ACHN (cell line): ENCODE data around the gene LITAF.

Experiments
- DNase-seq: peaks from one replicate; pipeline ENCODE4 v3.0.0-alpha.2; 2015
- in situ Hi-C: cut with HindIII; loops from 2 replicates; pipeline ENCODE4 v1.10.0; 2017; ENCODE audit warnings: low sequenced_read_pairs, low pct_ligation_motif_present, low pct_unique_long_range_greater_than_20kb

LITAF gene

GRCh38 chr16:11586856-11587642 lies at the start of gene LITAF:
TSS of gene LITAF (minus strand) at chr16:11586919. CDS start at chr16:11556730, 30,189 bp downstream.
- in situ Hi-C loops = no loop called here
- peak; percentile 75 for DNase-seq

DNA sequence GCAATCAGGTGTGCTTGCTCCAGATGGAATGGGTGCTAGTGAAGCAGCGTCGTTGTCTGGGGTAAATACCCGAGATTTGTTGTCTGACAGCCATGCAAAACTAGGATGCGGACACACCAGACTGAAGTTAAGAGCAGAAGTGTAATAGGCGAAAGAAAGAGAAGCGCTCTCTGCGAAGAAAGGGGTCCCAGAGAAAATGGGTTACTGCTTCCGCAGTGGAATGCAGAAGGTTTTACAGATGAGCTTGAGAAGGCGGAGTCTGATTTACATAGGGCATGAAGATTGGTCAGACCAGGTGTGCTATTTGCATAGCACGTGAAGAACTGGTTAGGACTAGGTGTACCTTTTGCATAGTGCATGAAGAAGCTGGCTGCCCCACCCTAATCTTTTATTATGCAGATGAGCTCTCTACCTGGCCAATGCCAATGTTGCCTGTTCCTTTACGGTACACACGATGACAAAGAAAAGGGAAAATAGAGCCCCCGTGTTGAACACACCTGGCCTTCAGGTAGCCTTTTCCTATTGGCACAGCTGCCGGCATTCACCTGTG lies 49.5 kb upstream of the LITAF start:
- in situ Hi-C loops = no loop called here
- no peak for DNase-seq

- in situ Hi-C loops = no loop called here
- no peak for DNase-seq
Measured at GRCh38 chr16:11635679-11636171, 49.0 kb upstream of the LITAF start.

DNA sequence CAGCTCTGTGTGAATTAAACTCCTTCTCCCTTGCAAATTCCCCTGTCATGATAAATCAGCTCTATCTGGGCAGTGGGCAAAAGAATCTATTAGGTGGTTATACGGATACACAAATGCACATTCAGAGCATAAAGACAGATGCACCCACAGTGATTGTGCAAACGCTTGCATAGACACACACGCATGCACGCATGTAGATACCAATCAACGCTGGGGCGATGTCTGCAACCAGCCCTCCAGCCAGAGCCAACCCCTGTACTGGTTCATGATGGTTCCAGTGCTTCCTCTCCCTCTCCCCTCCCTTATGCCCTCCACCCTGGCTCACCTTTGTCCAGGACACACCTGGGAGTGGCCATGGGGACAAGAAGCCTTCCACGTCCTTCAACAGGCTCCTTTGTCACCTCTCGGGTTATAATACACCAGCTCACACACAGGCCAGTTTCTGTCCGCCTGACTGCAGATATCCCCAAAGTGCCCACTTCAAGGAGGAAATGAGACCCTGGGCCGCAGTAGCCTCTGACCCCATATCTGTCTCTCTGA lies 48.5 kb upstream of the LITAF start:
- no peak for DNase-seq
- in situ Hi-C loops = no loop called here

DNA sequence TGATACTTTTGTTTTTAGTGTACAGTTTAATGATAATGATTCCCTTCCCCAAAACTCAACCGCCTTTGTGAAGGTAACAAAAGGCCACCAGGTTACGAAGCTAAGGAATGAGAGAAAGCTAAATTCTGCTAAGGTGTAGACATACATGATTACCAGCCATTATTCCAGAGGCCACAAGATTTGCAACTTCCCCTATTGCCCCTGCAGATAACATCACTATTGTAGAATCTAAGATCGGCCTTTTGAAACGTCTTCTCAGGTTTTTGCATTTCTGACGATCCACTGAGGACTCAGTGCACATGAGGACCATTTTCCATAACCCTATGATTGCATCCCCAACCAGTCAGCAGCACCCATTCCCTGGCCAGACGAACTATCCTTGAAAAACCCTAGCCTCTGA lies 47.6 kb upstream of the LITAF start:
- in situ Hi-C loops = no loop called here
- no peak for DNase-seq

GRCh38 chr16:11633113-11633512 lies 46.4 kb upstream of the LITAF start:
- no peak for DNase-seq
- in situ Hi-C loops = no loop called here

GRCh38 chr16:11632455-11632939 lies 45.8 kb upstream of the LITAF start:
- no peak for DNase-seq
- in situ Hi-C loops = no loop called here

- in situ Hi-C loops = no loop called here
Measured at GRCh38 chr16:11631214-11631613, 44.5 kb upstream of the LITAF start.

DNA sequence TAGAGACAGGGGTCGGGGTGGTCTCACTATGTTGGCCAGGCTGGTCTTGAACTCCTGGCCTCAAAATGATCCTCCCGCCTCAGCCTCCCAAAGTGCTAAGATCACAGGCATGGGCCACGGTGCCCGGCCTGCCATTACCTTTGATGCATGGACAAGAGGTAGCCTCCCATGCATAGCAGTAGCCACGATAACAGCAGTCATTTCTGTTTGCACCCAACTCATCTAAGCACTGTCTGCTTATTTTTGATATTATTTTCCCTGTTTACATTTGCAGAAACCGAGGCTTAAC lies 44.0 kb upstream of the LITAF start:
- in situ Hi-C loops = no loop called here
- DNase-seq = no peak

More at GRCh38 chr16:11631214-11631613, 44.5 kb upstream of the LITAF start:
- no peak for DNase-seq

- in situ Hi-C loops = no loop called here
- no peak for DNase-seq
Measured at GRCh38 chr16:11630046-11630767, 43.5 kb upstream of the LITAF start.

GRCh38 chr16:11629071-11630030 lies 42.6 kb upstream of the LITAF start:
- DNase-seq = no peak
- in situ Hi-C loops = no loop called here

DNA sequence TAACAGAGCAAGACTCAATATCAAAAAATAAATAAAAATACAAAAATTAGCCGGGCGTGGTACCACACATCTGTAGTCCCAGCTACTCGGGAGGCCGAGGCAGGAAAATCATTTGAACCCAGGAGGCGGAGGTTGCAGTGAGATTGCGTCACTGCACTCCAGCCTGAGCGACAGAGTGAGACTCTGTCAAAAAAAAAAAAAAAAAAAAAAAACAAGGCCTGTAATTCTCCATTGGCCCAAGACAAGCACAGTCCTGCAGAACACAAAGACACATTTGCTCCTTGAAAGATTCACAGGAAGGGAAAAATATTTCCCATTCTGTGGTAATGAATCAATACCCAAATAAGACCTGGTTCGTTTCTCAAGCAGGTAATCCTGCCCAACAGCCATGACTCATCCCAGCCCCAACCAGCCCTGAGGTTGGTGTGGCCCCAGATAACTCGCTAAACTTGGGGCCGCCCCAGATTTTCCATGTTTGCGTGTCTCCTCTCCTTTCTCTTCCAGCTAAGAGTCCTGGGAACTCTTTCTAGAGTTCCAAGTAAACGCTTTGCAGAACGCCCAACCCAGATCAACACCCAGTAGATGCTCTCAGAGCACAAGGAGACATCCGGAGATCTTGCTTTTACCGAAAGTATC lies 41.2 kb upstream of the LITAF start:
- DNase-seq = no peak
- in situ Hi-C loops = no loop called here

DNA sequence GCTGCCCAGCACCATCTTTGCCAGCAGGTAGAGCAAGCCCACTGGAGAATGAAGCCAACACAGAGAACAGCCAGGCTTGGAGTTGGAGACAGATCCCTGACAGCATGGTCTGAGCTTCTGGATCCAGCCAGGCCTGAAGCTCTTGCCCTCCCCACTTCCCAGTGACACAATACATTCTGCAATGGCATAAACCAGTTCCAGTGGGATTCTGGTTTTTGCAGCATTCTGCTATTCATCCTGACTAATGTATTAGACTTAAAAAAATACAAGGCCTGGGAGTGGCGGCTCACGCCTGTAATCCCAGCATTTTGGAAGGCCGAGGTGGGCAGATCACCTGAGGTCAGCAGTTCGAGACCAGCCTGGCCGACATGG lies 40.6 kb upstream of the LITAF start:
- in situ Hi-C loops = no loop called here
- no peak for DNase-seq

- in situ Hi-C loops = no loop called here
Measured at GRCh38 chr16:11626657-11627291, 40.1 kb upstream of the LITAF start.

GRCh38 chr16:11625769-11626168 lies 39.0 kb upstream of the LITAF start:
- in situ Hi-C loops = no loop called here
- DNase-seq = no peak

More at GRCh38 chr16:11626657-11627291, 40.1 kb upstream of the LITAF start:
- no peak for DNase-seq

DNA sequence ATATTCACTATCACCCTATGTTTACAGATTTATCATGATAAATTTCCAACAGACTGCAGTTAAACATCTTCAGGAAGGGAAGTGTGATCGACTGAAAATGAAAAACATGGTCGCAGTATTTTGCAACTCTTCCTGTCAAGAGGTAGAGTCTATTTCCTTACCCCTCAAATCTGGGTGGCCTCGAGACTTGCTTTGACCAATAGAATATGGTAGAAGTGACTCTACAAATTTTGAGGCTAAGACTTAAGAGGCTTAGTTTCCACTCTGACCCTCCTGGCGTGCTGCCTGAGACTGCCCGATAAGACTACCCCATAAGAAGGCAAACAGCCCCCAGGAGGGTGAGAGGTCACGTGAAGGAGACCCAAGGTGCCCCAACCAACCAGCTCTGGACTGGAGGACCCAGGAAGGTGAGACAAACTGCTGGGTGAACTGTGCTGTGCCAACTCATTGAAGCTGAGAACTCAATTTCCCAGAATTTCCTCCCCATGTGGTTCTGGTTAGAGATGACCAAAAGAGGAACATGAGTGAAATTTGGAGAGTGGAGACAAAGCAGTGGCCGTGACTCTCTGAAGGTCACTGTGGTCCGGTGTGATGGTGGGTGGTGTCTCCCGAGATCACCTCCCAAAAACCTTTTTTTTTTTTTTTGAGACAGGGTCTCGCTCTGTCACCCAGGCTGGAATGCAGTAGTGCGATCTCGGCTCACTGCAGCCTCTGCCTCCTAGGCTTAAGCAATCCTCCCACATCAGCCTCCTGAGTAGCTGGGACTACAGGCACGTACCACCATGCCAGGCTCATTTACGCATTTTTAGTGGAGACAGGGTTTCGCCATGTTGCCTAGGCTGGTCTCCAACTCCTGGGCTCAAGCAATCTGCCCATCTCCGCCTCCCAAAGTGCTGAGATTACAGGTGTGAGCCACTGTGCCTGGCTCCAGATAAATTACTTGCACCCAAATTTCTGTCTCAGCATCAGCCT lies 38.2 kb upstream of the LITAF start:
- in situ Hi-C loops = no loop called here
- DNase-seq = no peak
